HEK293T (cell line): ENCODE measurements around the gene ZC3H4.
A peak's percentile ranks its signal among the peaks of the same experiment; 100 is the strongest.

Source experiments
- CTCF ChIA-PET: fragments of 350-600 bp; formaldehyde crosslinking; extraction: SDS; loops from one replicate; lab custom pipeline; 2021; ENCODE audit warnings: antibody characterized with exemption, inconsistent platforms; lab: Yijun Ruan, JAX
- POLR2A ChIA-PET: fragments of 350-600 bp; formaldehyde crosslinking; extraction: SDS; loops from one replicate; lab custom pipeline; 2020; ENCODE audit warnings: antibody characterized with exemption, inconsistent platforms; lab: Yijun Ruan, JAX
- DNase-seq: peaks from one replicate; pipeline ENCODE4 v3.0.0; 2012; ENCODE audit warnings: mixed read lengths; ENCODE audit errors: extremely low spot score
- ARNT ChIP-seq: fragments of 450-650 bp; IDR thresholded peaks from 2 replicates; pipeline ENCODE4 v1.6.1; 2017; ENCODE audit warnings: mild to moderate bottlenecking
- BHLHE40 ChIP-seq: fragments of 450-650 bp; IDR thresholded peaks from 2 replicates; pipeline ENCODE4 v1.6.1; 2016; ENCODE audit warnings: mild to moderate bottlenecking, moderate library complexity, borderline replicate concordance
- CTBP1 ChIP-seq: fragments of 450-650 bp; IDR thresholded peaks from 2 replicates; pipeline ENCODE4 v1.6.1; 2016; ENCODE audit warnings: borderline replicate concordance
- ELF4 ChIP-seq: fragments of 450-650 bp; IDR thresholded peaks from 2 replicates; pipeline ENCODE4 v1.6.1; 2017; ENCODE audit warnings: antibody characterized with exemption
- FOXA1 ChIP-seq: fragments of 450-650 bp; IDR thresholded peaks from 2 replicates; pipeline ENCODE4 v1.6.1; 2016; ENCODE audit warnings: mild to moderate bottlenecking
- FOXK2 ChIP-seq: fragments of 450-650 bp; IDR thresholded peaks from 2 replicates; pipeline ENCODE4 v1.6.1; 2016; ENCODE audit warnings: mild to moderate bottlenecking
- FOXM1 ChIP-seq: fragments of 450-650 bp; IDR thresholded peaks from 2 replicates; pipeline ENCODE4 v1.6.1; 2017; ENCODE audit warnings: mild to moderate bottlenecking, borderline replicate concordance
- HDGF ChIP-seq: fragments of 450-650 bp; IDR thresholded peaks from 2 replicates; pipeline ENCODE4 v1.6.1; 2017; ENCODE audit warnings: antibody characterized with exemption, borderline replicate concordance
- L3MBTL2 ChIP-seq: fragments of 450-650 bp; conservative IDR thresholded peaks from 2 replicates; pipeline ENCODE4 v1.6.1; 2016; ENCODE audit warnings: mild to moderate bottlenecking
- LEF1 ChIP-seq: fragments of 450-650 bp; IDR thresholded peaks from 2 replicates; pipeline ENCODE4 v1.6.1; 2017; ENCODE audit warnings: mild to moderate bottlenecking, borderline replicate concordance
- NFRKB ChIP-seq: fragments of 450-650 bp; IDR thresholded peaks from 2 replicates; pipeline ENCODE4 v1.6.1; 2016; ENCODE audit warnings: mild to moderate bottlenecking, moderate library complexity
- PKNOX1 ChIP-seq: fragments of 450-650 bp; IDR thresholded peaks from 2 replicates; pipeline ENCODE4 v1.6.1; 2016
- SP1 ChIP-seq: fragments of 450-650 bp; IDR thresholded peaks from 2 replicates; pipeline ENCODE4 v1.6.1; 2017
- SUZ12 ChIP-seq: fragments of 450-650 bp; IDR thresholded peaks from 2 replicates; pipeline ENCODE4 v1.6.1; 2016; ENCODE audit warnings: mild to moderate bottlenecking
- TARDBP ChIP-seq: fragments of 450-650 bp; IDR thresholded peaks from 2 replicates; pipeline ENCODE4 v1.6.1; 2016
- ZNF384 ChIP-seq: fragments of 450-650 bp; IDR thresholded peaks from 2 replicates; pipeline ENCODE4 v1.6.1; 2016

ZC3H4 gene

GRCh38 chr19:47132194-47132852 lies 18.7 kb upstream of the ZC3H4 start:
- ChIA-PET CTCF (interaction anchor here (0.7 to 1.9 kb wide), 2 partner anchors 17 to 53 kb away, joined by 3 to 8 read pairs; no protein-coding TSS in a partner anchor), POLR2A (interaction anchor here (1.3 to 3.0 kb wide), 4 partner anchors 8 to 93 kb away, joined by 3 to 35 read pairs (median 7); partner anchors contain the start of gene ZC3H4)
- DNase-seq: no peak

GRCh38 chr19:47130589-47131227 lies 17.1 kb upstream of the ZC3H4 start, which contains the start of gene SAE1:
SAE1 (plus strand) TSS chr19:47130835; CDS start chr19:47130931, 96 bp downstream.
- ChIA-PET CTCF (interaction anchor here (0.7 to 1.9 kb wide), 3 partner anchors 50 to 241 kb away, joined by 3 to 8 read pairs (median 3); no protein-coding TSS in a partner anchor), POLR2A (interaction anchor here (0.8 to 3.0 kb wide), 12 partner anchors 11 to 342 kb away, joined by 3 to 35 read pairs (median 4); partner anchors contain the start of genes CCDC9, SLC1A5 and ZC3H4)
- peak; percentile 99 for DNase-seq
- TF ChIP-seq HDGF (no peak), ARNT (no peak), NFRKB (no peak), TARDBP (no peak), PKNOX1 (peak; percentile 15; the same call in 1 of the 2 replicates), SP1 (no peak), LEF1 (no peak), L3MBTL2 (peak; percentile 98), ELF4 (no peak), ZNF384 (no peak), FOXM1 (no peak), SUZ12 (no peak), FOXK2 (no peak), FOXA1 (no peak)

More at GRCh38 chr19:47132194-47132852, 18.7 kb upstream of the ZC3H4 start:
- TF ChIP-seq ZNF384 (peak; percentile 28; the same call in 1 of the 2 replicates), TARDBP (no peak), SUZ12 (no peak)

GRCh38 chr19:47130120-47130588 lies 16.6 kb upstream of the ZC3H4 start:
- ChIA-PET POLR2A (interaction anchor here (1.0 to 3.0 kb wide), 5 partner anchors 11 to 96 kb away, joined by 4 to 35 read pairs (median 6); partner anchors contain the start of gene ZC3H4), CTCF (interaction anchor here (0.7 kb wide), 1 partner anchor 240 kb away, joined by 3 read pairs; no protein-coding TSS in a partner anchor)
- TF ChIP-seq NFRKB (no peak), ZNF384 (no peak), TARDBP (no peak), HDGF (no peak), FOXK2 (no peak), SUZ12 (no peak), PKNOX1 (no peak), FOXA1 (no peak), CTBP1 (no peak), FOXM1 (no peak), ELF4 (no peak), BHLHE40 (no peak), LEF1 (no peak), SP1 (no peak), L3MBTL2 (no peak), ARNT (no peak)
- no peak for DNase-seq

GRCh38 chr19:47129579-47129978 lies 16.0 kb upstream of the ZC3H4 start:
- CTCF ChIA-PET: no interaction called here
- DNase-seq: no peak
- POLR2A ChIA-PET: no interaction called here

More at GRCh38 chr19:47129579-47129978, 16.0 kb upstream of the ZC3H4 start:
- TF ChIP-seq LEF1 (no peak), NFRKB (no peak), SP1 (no peak), FOXM1 (no peak), CTBP1 (no peak), SUZ12 (no peak), ARNT (no peak), PKNOX1 (no peak), HDGF (no peak), ELF4 (no peak), ZNF384 (no peak), TARDBP (no peak), FOXK2 (no peak), BHLHE40 (no peak), L3MBTL2 (no peak), FOXA1 (no peak)
